HG02885 (cell line): ENCODE measurements around the gene PCSK2.
A peak's percentile ranks its signal among the peaks of the same experiment; 100 is the strongest.

Source experiments
- ATAC-seq: cut with Tn5 transposase; IDR thresholded peaks from one replicate; pipeline ENCODE4 v1.9.1; 2021; ENCODE audit warnings: mild to moderate bottlenecking; ENCODE audit not compliant: unreplicated experiment, poor library complexity

PCSK2 gene

GRCh38 chr20:17524560-17524959 lies 297.7 kb downstream of the PCSK2 start:
- ATAC-seq, result no peak

GRCh38 chr20:17525132-17525531 lies 298.3 kb downstream of the PCSK2 start:
- no peak for ATAC-seq

DNA sequence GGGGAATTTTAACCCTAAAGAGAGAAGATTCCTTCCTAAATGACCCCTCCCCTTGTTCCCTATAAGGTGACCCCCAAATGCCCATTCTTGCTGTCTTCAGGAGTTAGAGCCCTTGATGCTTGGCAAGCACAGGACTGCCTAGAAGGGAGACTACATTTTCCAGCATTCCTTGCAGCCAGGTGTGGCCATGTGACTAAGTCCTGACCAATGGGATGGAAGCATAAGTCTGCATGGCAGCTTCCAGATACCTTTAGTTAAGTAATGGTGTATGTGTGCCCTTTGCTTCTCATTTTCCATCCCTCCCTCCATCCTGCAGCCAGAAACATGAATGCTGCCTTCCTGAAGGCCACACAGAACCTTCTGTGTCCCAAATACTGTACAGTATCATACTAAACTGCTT lies 298.8 kb downstream of the PCSK2 start:
- ATAC-seq, result peak; percentile 71

DNA sequence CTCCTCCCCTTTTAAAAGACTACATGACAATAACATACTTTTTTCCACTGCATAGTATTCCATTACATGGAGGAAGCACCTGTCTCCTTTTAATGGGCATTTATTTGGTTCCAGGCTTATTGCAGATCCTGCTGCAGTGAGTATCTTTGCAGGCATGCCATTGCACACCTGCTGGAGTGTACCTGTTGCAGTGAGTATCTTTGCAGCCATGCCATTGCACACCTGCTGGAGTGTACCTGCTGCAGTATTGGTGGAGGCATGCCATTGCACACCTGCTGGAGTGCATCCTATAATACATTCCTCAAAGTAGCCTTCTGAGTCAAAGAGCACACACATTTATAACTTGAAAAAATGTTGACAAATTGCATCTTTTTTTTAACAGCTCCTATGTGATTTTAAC lies 302.7 kb downstream of the PCSK2 start:
- no peak for ATAC-seq

DNA sequence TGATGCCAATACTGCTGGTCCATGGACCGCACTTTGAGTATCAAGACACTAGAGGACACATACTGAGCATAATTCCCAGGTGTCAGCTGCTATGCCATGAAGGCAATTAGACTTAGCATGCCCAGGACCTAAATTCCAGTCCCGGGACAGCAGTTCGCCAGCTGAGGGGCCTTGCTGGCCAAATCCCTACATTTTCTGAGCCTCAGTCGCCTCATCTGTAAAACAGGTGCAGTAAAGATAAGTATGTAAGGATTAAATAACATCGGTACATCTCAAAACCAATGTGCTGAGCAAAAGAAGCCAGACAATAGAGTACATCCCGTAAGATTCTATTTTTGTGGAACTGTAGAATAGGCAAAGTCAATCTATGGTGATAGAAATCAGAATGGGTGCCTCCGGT lies 303.3 kb downstream of the PCSK2 start:
- no peak for ATAC-seq

DNA sequence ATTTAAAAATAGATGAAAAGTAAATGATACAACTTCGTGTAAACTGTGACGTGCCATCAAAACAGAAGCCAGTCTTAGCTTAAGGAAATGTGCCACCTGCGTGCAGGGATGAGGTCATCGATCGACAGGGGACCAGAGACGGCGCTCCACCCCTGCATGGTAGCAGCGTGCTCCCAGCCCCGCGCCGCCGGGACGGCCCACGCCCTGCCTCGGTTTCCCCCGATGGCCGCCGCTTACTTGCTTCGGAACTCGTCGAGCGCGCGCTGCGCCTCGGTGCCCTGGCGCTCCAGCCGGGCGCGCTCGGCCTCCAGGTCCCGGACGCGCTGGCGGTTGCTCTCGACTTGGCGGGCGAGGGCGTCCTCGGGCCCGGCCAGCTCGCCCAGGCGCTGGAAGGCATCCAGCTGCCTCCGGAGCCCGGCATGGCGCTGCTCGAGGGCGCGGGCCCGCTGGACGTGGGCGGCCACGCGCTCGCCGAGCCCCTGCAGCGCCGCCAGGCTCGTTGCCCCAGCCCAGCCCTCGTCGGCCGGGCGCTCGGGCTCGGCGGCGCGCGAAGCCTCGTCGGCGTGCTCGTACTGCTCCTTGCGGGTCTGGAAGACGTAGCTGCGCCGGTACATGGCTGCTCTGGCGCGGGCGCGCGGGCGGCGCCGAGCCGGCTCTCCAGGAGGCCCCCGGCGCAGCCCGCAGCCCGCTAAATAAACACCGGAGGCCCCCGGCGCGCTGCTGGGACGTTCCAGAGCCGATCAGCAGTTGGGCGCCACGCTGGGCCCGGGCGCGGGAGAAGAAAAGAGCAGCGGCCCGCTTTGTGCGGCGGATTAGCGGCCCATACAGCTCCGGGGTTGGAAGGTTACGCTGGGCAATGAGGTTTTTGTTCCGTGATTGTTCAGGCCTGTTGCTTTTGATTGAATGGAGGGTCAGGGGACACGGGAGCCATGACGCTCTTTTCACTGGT lies 304.1 kb downstream of the PCSK2 start, which contains the start of gene BFSP1:
Gene BFSP1 (minus strand): TSS at position 664 of the 949 bp plus-strand sequence. CDS start 50 bp downstream, at position 614.
- ATAC-seq, result peak; percentile 57

DNA sequence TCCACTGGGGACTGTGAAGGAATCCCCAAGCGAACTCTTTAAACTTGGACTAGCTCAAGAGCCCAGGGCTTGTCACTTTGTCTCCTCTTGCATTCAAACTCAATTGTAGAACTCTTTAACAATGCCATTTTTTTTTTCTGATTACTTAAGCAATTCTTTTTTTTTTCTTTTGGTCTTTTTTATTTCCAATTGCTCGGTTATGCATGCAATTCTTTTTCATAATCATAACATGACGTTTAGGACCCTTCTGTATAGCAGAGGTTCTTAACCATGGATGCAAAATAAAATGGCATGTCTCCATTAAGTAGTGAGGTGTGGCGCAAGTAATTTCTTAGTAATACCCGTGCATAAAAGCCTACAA lies 304.8 kb downstream of the PCSK2 start:
- ATAC-seq, result no peak

GRCh38 chr20:17533396-17533795 lies 306.6 kb downstream of the PCSK2 start:
- no peak for ATAC-seq

DNA sequence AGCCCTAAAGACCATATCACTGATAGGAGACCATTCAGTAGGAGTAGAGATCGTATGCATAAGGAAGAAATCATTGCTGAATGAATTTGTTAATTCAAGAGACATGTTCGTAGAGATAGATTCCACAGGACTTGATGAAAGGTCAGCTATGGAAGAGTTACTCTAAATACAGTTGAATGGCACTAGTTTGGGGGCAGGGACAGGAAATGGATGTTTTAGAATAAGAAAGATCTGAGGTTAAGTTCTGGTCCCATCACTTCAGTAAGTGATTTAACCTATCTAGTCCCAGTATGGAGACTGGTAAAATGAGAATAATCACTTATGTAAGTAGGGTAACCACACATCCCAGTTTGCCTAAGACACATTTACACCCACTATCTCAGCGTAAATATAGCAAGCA lies 307.2 kb downstream of the PCSK2 start:
- ATAC-seq, result no peak
